Globus pallidus (tissue), 1 donor: ENCODE measurements around the gene ZNF804A.
"Not testable (repeated sequence)": the region's sequence is repeated elsewhere in the genome, so short reads cannot be mapped to it uniquely, and the experiment has no call there.

Experiments used
- DNase-seq: peaks from one replicate; pipeline ENCODE4 v3.0.0-alpha.2; 2015; ENCODE audit warnings: low spot score

ZNF804A gene

GRCh38 chr2:184728411-184728810 lies 130.1 kb downstream of the ZNF804A start:
- DNase-seq = no peak

DNA sequence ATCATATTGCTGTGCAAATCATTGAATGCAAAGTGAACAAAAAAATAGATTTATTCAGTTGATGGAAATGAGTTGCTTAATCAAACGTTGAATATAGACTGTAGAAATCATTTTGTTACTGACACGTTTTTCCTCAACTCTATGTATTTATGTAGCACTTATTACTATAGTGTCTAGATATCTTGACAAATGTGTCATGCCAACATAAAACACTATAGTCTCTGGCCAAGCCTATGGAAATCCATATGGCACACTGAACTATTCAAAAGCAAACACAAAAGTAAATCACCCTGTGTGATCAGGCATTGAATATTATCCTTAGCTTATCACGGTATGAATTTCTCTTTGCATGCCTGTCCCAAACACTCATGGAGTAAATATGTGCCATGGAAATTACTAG lies 131.3 kb downstream of the ZNF804A start:
- DNase-seq = no peak

DNA sequence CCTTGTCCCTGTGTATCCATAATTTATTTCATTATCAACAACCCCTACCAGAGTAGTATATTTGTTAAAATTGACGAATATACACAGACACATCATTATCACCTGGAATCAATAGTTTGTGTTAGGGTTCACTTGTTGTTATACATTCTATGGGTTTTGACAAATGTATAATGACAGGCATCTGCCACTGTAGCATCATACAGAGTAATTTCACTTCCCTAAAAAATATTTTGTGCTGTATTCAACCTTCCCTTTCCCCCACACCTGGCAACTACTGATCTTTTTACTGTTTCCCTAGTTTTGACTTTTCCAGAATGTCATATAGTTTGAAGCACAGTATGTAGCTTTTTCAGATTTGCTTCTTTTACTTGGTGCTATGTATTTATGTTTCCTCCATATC lies 132.0 kb downstream of the ZNF804A start:
- no peak for DNase-seq

- DNase-seq = no peak
Observed at GRCh38 chr2:184734338-184734737, 136.0 kb downstream of the ZNF804A start.

- DNase-seq = no peak
Observed at GRCh38 chr2:184735611-184736010, 137.3 kb downstream of the ZNF804A start.

DNA sequence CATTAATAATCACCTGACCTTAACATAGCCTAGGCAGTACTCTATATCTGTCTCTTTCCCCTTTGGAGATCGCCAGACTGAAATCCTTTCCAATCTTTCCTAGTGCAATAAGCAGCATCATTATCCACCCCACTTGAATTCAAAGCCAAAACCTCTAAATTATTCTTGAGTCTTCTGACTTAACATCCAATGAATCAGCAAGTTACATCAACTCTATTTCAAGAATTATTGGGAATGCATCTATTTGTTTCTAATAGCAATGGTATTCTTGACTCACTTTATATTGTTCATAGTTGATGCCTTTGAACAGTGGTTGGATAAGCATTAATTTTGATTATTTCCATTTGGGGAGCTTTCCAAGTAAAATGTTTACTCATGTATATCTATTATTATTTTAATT lies 144.8 kb downstream of the ZNF804A start:
- DNase-seq = no peak

DNA sequence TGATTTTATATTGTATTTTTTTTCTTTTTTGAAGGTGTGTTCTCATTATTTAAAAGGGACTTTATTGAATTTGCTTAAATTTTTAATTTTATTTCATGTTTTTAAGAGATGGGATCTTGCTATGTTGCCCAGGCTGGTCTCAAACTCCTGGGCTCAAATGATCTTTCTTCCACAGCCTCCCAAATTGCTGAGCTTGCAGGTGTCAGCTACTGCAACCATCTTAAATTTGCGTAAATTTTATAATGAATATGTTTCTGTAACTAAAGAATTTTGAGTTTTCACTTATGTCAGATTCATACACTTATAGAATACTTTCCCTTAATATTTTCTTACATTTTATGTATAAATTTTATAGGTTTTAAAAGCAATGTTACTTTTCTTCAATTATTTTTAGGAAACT lies 157.8 kb downstream of the ZNF804A start:
- no peak for DNase-seq

- DNase-seq = no peak
Observed at GRCh38 chr2:184756885-184757284, 158.6 kb downstream of the ZNF804A start.

DNA sequence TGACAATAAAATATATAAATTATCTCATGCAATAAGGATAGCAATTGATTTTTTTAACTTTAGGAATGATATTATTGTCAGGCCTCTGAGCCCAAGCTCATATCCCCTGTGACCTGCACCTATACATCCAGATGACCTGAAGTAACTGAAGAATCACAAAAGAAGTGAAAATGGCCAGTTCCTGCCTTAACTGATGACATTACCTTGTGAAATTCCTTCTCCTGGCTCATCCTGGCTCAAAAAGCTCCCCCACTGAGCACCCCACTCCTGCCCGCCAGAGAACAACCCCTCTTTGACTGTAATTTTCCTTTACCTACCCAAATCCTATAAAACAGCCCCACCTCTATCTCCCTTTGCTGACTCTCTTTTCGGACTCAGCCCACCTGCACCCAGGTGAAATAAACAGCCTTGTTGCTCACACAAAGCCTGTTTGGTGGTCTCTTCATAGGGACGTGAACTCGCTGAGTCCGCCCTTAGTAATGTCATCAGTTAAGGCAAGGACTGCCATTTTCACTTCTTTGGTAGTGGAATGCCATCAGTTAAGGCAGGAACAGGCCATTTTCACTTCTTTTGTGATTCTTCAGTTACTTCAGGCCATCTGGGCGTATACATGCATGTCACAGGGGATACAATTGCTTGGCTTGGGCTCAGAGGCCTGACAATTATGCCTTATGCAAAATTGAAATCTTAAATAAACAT lies 161.4 kb downstream of the ZNF804A start:
- DNase-seq = not testable (repeated sequence)

GRCh38 chr2:184760931-184761330 lies 162.6 kb downstream of the ZNF804A start:
- no peak for DNase-seq

- DNase-seq = no peak
Observed at GRCh38 chr2:184765112-184765895, 167.0 kb downstream of the ZNF804A start.

- no peak for DNase-seq
Observed at GRCh38 chr2:184767059-184767458, 168.7 kb downstream of the ZNF804A start.

DNA sequence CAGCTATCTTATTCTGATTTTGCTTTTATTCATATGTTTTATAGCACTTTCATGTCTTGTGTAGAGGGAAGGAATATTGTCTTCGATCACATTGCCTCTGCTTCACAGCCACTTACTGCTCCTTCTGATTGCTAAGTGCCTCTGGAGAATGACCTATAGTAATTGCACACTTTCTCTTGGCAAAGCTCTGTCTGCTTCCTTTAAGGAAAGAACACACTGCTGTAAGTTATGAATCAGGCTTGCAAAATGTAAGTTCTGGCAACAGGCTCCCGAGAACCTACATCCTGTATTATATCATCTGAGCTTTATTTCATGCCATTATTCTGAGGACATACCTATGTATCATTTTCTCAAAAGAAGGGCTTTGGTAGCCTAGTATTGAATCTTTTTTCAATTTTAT lies 170.7 kb downstream of the ZNF804A start:
- no peak for DNase-seq

- no peak for DNase-seq
Observed at GRCh38 chr2:184769686-184770085, 171.4 kb downstream of the ZNF804A start.

DNA sequence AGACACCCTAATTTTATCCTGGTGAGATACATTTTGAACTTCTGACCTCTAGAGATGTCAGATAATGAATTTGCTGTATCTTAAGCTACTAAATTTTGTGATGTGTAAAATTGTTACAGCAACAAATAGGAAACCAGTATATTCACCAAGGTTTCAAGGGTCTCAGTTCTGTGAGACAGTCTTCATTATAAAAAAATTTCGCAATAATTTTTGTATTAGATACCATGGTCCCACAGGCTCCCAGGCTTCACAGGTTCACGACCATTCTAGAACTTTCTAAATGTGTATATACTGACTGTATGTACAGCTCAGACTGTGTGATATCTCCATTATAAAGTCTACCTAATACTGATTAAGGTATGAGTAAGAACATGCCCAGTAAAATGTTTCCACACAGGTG lies 181.4 kb downstream of the ZNF804A start:
- no peak for DNase-seq

GRCh38 chr2:184780384-184780783 lies 182.1 kb downstream of the ZNF804A start:
- no peak for DNase-seq

GRCh38 chr2:184780944-184781343 lies 182.6 kb downstream of the ZNF804A start:
- no peak for DNase-seq

GRCh38 chr2:184783576-184783975 lies 185.2 kb downstream of the ZNF804A start:
- no peak for DNase-seq

DNA sequence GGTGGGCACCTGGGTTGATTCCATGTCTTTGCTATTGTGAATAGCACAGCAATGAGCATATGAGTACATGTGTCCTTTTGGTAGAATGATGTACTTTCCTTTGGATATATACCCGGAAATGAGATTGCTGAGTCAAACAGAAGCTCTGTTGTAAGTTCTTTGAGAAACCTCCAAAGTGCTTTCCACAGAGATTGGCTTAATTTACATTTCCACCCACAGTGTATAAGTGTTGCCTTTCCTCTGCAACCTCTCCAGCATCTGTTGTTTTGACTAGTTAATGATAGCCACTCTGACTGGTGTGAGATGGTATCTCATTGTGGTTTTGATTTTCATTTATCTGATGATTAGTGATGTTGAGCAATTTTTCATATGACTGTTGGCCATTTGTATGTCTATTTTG lies 194.8 kb downstream of the ZNF804A start:
- no peak for DNase-seq

GRCh38 chr2:184799379-184799778 lies 201.1 kb downstream of the ZNF804A start:
- DNase-seq = no peak

GRCh38 chr2:184814421-184814820 lies 216.1 kb downstream of the ZNF804A start:
- DNase-seq = no peak

GRCh38 chr2:184815824-184816223 lies 217.5 kb downstream of the ZNF804A start:
- no peak for DNase-seq

GRCh38 chr2:184824597-184824996 lies 226.3 kb downstream of the ZNF804A start:
- no peak for DNase-seq

GRCh38 chr2:184830531-184830930 lies 232.2 kb downstream of the ZNF804A start:
- DNase-seq = no peak
